Bronchial epithelial cell (primary cell): Measurements from ENCODE around the gene CNOT1. TPM values are rescaled to one million over a fixed set of nuclear protein-coding genes. Genes with fewer than 3 reads are reported as not detected.

Source experiments
- DNase-seq: peaks from one replicate; pipeline ENCODE4 v3.0.0-alpha.2; 2010; ENCODE audit warnings: low read depth
- FAIRE-seq: peaks from 2 replicates; lab custom pipeline; 2011; peaks lifted over from hg19 to GRCh38; lab: Jason Lieb, UNC
- H3K27me3 ChIP-seq: 2 replicates; pipeline ENCODE4 v1.5.1; 2011; ENCODE audit warnings: low read length; ENCODE audit not compliant: control insufficient read depth, insufficient read depth
- H3K36me3 ChIP-seq: 2 replicates; pipeline ENCODE4 v1.5.1; 2011; ENCODE audit warnings: low read length; ENCODE audit not compliant: control insufficient read depth, insufficient read depth
- H3K4me3 ChIP-seq: 2 replicates; pipeline ENCODE4 v1.5.1; 2011; ENCODE audit warnings: mild to moderate bottlenecking, low read depth, low read length, control low read depth
- total RNA-seq: library from RNA; depleted of rRNA; stranded (reverse); fragments of >200 nt; gene quantifications from 2 replicates; pipeline ENCODE4 v1.2.1, GENCODE V29; 2014
- TF ChIP-seq, protein P1 (sequence below): IDR thresholded peaks from 2 replicates; pipeline ENCODE4 v1.5.1; 2011; ENCODE audit warnings: mild to moderate bottlenecking, moderate library complexity, low read length, control low read depth, inconsistent platforms; ENCODE audit not compliant: insufficient read depth, severe bottlenecking

CNOT1 gene
- total RNA-seq, 1 donor from 2014 or later: 113 TPM

GRCh38 chr16:58542291-58542690 lies 87.3 kb downstream of the CNOT1 start:
- Histone ChIP-seq H3K4me3 (no peak overlapping the region), H3K27me3 (no peaks in the 10 kb centered on the region), H3K36me3 (peaks cover 29% of the 10 kb centered on the region)
- TF ChIP-seq, protein P1, sequence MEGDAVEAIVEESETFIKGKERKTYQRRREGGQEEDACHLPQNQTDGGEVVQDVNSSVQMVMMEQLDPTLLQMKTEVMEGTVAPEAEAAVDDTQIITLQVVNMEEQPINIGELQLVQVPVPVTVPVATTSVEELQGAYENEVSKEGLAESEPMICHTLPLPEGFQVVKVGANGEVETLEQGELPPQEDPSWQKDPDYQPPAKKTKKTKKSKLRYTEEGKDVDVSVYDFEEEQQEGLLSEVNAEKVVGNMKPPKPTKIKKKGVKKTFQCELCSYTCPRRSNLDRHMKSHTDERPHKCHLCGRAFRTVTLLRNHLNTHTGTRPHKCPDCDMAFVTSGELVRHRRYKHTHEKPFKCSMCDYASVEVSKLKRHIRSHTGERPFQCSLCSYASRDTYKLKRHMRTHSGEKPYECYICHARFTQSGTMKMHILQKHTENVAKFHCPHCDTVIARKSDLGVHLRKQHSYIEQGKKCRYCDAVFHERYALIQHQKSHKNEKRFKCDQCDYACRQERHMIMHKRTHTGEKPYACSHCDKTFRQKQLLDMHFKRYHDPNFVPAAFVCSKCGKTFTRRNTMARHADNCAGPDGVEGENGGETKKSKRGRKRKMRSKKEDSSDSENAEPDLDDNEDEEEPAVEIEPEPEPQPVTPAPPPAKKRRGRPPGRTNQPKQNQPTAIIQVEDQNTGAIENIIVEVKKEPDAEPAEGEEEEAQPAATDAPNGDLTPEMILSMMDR: no peak
- FAIRE-seq (no peak), DNase-seq (no peak)

DNA sequence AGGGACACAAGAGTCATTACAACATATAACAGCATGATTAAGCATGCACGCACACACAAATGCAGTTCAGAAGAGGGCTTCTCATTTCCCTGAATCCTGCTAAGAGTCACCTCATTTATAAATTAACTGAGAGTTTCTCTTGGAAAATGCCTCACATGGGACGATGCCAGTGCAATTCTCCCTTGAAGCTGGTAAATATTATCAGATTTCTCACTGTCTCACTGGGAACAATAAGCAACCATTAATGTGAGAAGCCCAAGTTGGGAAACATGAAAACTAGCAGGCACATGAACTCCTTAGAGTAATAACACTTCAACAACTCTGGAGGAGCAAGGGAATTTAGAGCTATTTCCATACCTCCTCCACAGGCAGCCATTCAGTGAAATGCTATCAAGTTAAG lies 87.9 kb downstream of the CNOT1 start:
- TF ChIP-seq, protein P1: no peak
- H3K36me3 ChIP-seq: peaks cover 34% of the 10 kb centered on the region
- no peak for FAIRE-seq

DNA sequence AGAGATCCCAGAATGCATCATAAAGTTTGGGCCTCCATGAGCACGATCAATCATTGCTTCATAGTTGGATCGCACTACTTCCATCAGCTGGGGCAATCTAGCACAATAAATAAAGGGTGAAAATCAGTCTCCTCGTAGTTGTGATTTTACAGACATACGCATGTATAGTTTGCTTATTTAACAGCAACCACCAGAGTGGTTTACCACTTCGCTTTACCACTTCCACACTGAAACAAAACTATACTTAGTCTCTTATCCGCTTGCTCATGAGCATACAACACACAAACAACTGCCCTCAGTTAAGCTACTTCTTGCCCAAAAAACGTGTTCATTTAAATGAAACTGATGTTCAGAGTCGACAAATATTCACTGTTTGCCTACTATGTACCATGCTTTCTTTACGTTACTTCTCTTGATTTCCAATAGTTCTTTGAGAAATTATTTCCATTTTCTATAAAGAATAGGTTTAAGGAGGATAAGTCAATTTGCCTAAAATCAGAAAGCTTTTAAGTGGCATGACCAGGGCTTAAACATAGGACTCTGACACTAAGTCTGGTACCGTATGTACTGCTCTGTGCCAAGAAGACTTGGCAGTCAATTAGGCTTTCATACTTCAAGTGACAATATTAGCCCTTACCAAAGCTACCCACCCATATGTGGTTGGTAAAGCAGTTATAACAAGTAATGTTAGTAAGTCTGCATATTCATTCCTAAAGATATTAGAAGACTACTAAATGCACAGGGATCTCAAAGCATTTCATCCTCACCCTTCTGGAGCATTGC lies 92.3 kb downstream of the CNOT1 start:
- TF ChIP-seq, protein P1: no peak
- Histone ChIP-seq H3K4me3 (no peak overlapping the region), H3K27me3 (no peaks in the 10 kb centered on the region), H3K36me3 (peaks cover 34% of the 10 kb centered on the region)
- no peak for FAIRE-seq
- no peak for DNase-seq

More for the DNA sequence above, 87.9 kb downstream of the CNOT1 start:
- Histone ChIP-seq H3K27me3 (no peaks in the 10 kb centered on the region), H3K4me3 (no peak overlapping the region)
- DNase-seq: no peak

DNA sequence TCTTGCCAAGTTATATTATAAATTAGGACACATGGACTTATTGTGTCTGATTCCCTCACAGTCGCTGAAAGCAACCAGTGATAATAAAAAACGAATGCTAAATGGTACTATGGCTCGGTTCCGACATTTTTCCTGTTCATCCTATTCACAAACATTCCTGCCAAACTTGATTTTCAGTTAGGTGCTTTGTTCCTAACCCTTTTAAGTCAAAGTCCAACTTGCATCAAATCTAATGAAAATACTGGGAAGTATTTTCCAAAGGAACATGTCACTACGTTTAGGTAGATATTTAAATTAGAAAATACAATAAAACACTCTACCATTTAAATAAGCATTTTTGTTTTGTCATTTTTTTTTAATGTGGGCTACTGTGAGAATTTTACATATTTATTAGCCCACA lies 93.3 kb downstream of the CNOT1 start:
- Histone ChIP-seq H3K4me3 (no peak overlapping the region), H3K36me3 (peaks cover 30% of the 10 kb centered on the region), H3K27me3 (no peaks in the 10 kb centered on the region)
- TF ChIP-seq, protein P1: no peak
- FAIRE-seq (no peak), DNase-seq (no peak)

DNA sequence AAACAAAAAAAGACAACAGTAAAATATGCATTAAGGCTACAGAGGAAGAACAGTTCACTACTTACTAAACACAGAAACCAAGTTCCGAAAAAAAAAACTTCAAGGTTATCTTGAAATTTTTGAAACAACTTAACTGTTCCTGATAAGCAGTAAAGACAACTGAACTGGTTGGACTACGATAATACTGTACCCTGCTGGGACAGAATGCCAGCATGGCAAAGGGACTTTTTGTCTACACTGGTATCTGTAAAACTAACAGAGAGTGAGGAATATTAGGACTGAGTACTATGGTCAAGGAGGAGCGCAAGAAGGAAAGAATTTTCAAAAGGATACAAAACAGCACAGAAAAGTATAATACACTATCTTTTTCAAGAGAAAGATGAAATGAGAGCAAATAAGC lies 94.5 kb downstream of the CNOT1 start:
- no peak for FAIRE-seq
- Histone ChIP-seq H3K36me3 (peaks cover 30% of the 10 kb centered on the region), H3K4me3 (no peak overlapping the region), H3K27me3 (no peaks in the 10 kb centered on the region)
- TF ChIP-seq, protein P1: no peak
- no peak for DNase-seq
